ENCODE results near the gene ARID1B. TPM values are rescaled to one million over a fixed set of nuclear protein-coding genes. Genes with fewer than 3 reads are reported as not detected.

Gene ARID1B
- total RNA-seq, 1 experiment from 2014 or later, result 58.8 TPM

DNA sequence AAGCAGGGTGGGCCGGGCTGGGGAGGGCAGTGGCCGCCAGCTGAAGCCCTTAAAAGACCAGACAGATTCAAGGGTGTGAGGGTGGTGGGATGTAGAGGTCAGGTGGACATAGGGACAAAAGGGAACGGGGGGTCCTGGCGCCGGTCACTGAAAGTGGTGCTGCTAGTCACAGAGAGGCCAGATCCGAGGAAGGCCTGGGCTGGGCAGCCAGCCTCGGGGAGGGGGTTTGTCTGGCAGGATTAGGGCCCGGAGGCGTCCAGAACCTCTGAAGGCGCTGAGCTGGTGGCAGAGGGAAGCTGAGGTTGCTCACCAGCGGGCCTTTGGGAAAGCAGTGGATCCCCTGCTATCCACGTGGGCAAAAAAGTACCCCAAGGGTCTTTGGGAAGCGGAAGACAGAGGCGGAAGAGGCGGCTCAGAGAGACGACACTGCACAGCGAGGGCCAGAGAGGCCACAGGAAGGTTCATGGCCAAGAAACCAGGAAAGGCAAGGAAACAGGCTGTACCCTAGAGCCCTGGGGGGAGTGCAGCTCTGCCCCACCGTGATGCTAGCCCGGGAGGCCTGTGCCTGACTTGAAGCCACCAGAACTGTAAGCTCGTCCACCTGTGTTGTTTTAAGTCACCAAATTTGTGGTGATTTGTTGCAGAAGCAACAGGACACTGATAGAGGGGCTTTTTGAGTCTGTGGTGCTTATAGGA is 440.2 kb downstream of the ARID1B start:
- H3K27me3 ChIP-seq (replicated peaks; ENCODE audit: control insufficient read depth, insufficient read depth, low read length), result no peaks in the 10 kb centered on the region
- H3K36me3 Mint-ChIP-seq (ENCODE audit: insufficient read depth, unreplicated experiment), result peaks cover 19% of the 10 kb centered on the region
- peaks cover 16% of the 10 kb centered on the region for H3K4me1 Mint-ChIP-seq (ENCODE audit: low read depth, unreplicated experiment)
- H3K36me3 ChIP-seq (ENCODE audit: control insufficient read depth, insufficient read depth, low read length), result 0 out of 2 replicates have a peak, but pooled peaks cover 2% of the 10 kb centered on the region
- H3K9me3 ChIP-seq, result no peaks in the 10 kb centered on the region
- H3K9me3 Mint-ChIP-seq (ENCODE audit: unreplicated experiment), result no peaks in the 10 kb centered on the region
- no peak overlapping the region for H3K27ac Mint-ChIP-seq (ENCODE audit: unreplicated experiment)
- no peak for DNase-seq
- intact Hi-C loops (cut with micrococcal nuclease; ENCODE audit: unreplicated experiment), result no loop called here
- no peak overlapping the region for H3K4me3 ChIP-seq (ENCODE audit: low read depth, low read length)
- H3K4me3 Mint-ChIP-seq (ENCODE audit: unreplicated experiment), result no peak overlapping the region
- H3K4me1 ChIP-seq, result peaks cover 14% of the 10 kb centered on the region
- ChIA-PET POLR2A (no interaction called here), CTCF (no interaction called here)
- no TSS peak for BruUV-seq (replicated peaks)
- TF ChIP-seq, protein P1, sequence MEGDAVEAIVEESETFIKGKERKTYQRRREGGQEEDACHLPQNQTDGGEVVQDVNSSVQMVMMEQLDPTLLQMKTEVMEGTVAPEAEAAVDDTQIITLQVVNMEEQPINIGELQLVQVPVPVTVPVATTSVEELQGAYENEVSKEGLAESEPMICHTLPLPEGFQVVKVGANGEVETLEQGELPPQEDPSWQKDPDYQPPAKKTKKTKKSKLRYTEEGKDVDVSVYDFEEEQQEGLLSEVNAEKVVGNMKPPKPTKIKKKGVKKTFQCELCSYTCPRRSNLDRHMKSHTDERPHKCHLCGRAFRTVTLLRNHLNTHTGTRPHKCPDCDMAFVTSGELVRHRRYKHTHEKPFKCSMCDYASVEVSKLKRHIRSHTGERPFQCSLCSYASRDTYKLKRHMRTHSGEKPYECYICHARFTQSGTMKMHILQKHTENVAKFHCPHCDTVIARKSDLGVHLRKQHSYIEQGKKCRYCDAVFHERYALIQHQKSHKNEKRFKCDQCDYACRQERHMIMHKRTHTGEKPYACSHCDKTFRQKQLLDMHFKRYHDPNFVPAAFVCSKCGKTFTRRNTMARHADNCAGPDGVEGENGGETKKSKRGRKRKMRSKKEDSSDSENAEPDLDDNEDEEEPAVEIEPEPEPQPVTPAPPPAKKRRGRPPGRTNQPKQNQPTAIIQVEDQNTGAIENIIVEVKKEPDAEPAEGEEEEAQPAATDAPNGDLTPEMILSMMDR (IDR thresholded peaks at IDR 0.05; ENCODE audit: insufficient read depth in 1 of 2, low read depth in 1 of 2, low read length in 1 of 2, severe bottlenecking in 1 of 2, unreplicated experiment in 1 of 2), result no peak
- H3K27me3 Mint-ChIP-seq (ENCODE audit: insufficient read depth, unreplicated experiment), result no peaks in the 10 kb centered on the region

DNA sequence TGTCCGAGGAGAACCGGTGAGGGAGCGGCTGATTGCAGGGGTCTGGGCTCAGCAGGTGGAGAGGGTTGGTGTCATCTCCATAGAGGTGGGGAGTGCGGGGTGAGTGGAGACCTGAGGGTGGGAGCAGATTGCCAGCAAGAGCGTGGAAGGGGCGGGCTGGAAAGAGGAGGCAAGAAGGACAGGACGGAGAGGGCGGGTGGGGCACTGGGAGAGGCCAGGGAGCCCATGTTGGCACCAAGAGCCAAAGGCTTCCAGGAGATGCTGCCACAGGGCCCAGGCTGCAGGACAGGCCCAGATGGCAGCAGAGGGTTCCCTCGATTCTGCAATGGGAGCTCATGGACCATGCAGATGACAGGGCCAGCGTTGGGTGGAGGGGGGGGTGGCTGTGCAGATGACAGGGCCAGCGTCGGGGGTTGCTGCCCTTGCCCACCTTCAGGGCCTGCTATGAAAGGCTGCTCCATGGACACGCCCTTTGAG is 440.8 kb downstream of the ARID1B start:
- Mint-ChIP-seq H3K36me3 (ENCODE audit: insufficient read depth, unreplicated experiment) (peaks cover 19% of the 10 kb centered on the region), H3K4me1 (ENCODE audit: low read depth, unreplicated experiment) (peaks cover 19% of the 10 kb centered on the region), H3K27me3 (ENCODE audit: insufficient read depth, unreplicated experiment) (no peaks in the 10 kb centered on the region), H3K9me3 (ENCODE audit: unreplicated experiment) (no peaks in the 10 kb centered on the region), H3K4me3 (ENCODE audit: unreplicated experiment) (no peak overlapping the region), H3K27ac (ENCODE audit: unreplicated experiment) (no peak overlapping the region)
- Histone ChIP-seq H3K4me1 (peaks cover 14% of the 10 kb centered on the region), H3K9me3 (no peaks in the 10 kb centered on the region), H3K4me3 (ENCODE audit: low read depth, low read length) (no peak overlapping the region), H3K36me3 (ENCODE audit: control insufficient read depth, insufficient read depth, low read length) (0 out of 2 replicates have a peak, but pooled peaks cover 2% of the 10 kb centered on the region), H3K27me3 (replicated peaks; ENCODE audit: control insufficient read depth, insufficient read depth, low read length) (no peaks in the 10 kb centered on the region)
- intact Hi-C loops (cut with micrococcal nuclease; ENCODE audit: unreplicated experiment), result no loop called here
- BruUV-seq (replicated peaks), result no TSS peak
- TF ChIP-seq, protein P1 (IDR thresholded peaks at IDR 0.05; ENCODE audit: insufficient read depth in 1 of 2, low read depth in 1 of 2, low read length in 1 of 2, severe bottlenecking in 1 of 2, unreplicated experiment in 1 of 2), result no peak
- no peak for DNase-seq
- CTCF ChIA-PET, result no interaction called here
- POLR2A ChIA-PET, result no interaction called here

DNA sequence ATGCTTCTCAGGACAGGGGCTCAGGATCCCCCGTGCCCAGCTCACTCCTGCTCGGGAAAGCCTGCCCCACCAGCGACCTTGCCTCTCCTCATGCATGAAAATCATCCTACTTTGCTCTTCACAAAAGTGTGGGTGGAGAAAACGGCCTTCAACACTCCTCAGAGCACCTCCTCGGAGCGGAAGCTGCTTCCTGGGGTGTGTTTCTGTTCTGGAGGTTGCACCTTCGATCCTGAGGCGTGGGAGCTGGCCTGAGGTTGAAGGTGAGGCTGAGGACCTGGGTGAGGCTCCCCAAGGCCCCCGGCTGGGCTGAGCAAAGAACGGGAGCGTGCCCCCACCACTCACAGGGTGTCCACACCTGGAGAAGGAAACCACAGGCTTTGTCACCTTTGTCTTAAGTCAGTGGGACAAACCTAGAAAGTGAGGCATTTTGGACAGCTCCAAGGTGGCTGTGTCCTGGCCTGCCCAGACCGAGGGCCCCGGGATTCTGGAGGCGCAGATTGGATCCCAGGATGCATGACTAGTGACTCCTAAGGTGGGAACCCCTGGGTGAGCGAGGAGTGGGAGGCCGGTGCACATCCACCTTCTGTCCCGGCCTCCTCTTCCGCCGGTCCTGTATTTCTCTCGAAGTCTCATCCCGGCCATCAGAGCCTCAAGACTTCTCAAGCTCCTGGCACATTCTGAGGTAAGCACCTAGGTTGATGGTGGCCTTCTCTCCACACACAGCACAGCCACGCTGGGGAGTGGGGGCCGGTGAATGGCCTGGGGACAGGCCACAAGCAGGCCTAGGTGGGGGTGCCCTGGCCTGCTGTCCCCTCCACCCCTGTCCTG is 441.4 kb downstream of the ARID1B start:
- POLR2A ChIA-PET, result no interaction called here
- Histone ChIP-seq H3K27me3 (replicated peaks; ENCODE audit: control insufficient read depth, insufficient read depth, low read length) (no peaks in the 10 kb centered on the region), H3K4me1 (peaks cover 14% of the 10 kb centered on the region), H3K36me3 (ENCODE audit: control insufficient read depth, insufficient read depth, low read length) (0 out of 2 replicates have a peak, but pooled peaks cover 2% of the 10 kb centered on the region), H3K4me3 (ENCODE audit: low read depth, low read length) (no peak overlapping the region), H3K9me3 (no peaks in the 10 kb centered on the region)
- intact Hi-C loops (cut with micrococcal nuclease; ENCODE audit: unreplicated experiment), result no loop called here
- no TSS peak for BruUV-seq (replicated peaks)
- H3K27ac Mint-ChIP-seq (ENCODE audit: unreplicated experiment), result no peak overlapping the region
- TF ChIP-seq, protein P1 (IDR thresholded peaks at IDR 0.05; ENCODE audit: insufficient read depth in 1 of 2, low read depth in 1 of 2, low read length in 1 of 2, severe bottlenecking in 1 of 2, unreplicated experiment in 1 of 2), result no peak
- H3K4me1 Mint-ChIP-seq (ENCODE audit: low read depth, unreplicated experiment), result peaks cover 19% of the 10 kb centered on the region
- no peak overlapping the region for H3K4me3 Mint-ChIP-seq (ENCODE audit: unreplicated experiment)
- CTCF ChIA-PET, result no interaction called here
- no peak for DNase-seq
- H3K9me3 Mint-ChIP-seq (ENCODE audit: unreplicated experiment), result no peaks in the 10 kb centered on the region
- peaks cover 14% of the 10 kb centered on the region for H3K36me3 Mint-ChIP-seq (ENCODE audit: insufficient read depth, unreplicated experiment)
- H3K27me3 Mint-ChIP-seq (ENCODE audit: insufficient read depth, unreplicated experiment), result no peaks in the 10 kb centered on the region

Data from Caco-2 (cell line).